Left lung (tissue), 10 donors: Measurements from ENCODE around the gene UNC93A. TPM values are rescaled to one million over a fixed set of nuclear protein-coding genes. Genes with fewer than 3 reads are reported as not detected.
"Not testable (repeated sequence)": the region's sequence is repeated elsewhere in the genome, so short reads cannot be mapped to it uniquely, and the experiment has no call there.

ENCODE experiments used
- ATAC-seq: fragments of 200-7000 bp; cut with Tn5 transposase; one replicate; pipeline ENCODE4 v1.9.1; 2020; ENCODE audit warnings: moderate library complexity
- DNase-seq, 4 donors: peaks; one replicate each; pipeline ENCODE4 v3.0.0-alpha.2; 2013 to 2020
- H3K27ac ChIP-seq, 2 donors: fragments of 200-600 bp; sonication (generic) in 1 of 2; one replicate each; pipeline versions ENCODE4 v1.5.0 to v1.8.0; 2020 to 2021
- H3K27me3 ChIP-seq, 2 donors: fragments of 200-600 bp; sonication (generic) in 1 of 2; one replicate each; pipeline versions ENCODE4 v1.5.0 to v1.8.0; 2020 to 2021
- H3K36me3 ChIP-seq, 2 donors: fragments of 200-600 bp; sonication (generic) in 1 of 2; one replicate each; pipeline versions ENCODE4 v1.5.0 to v1.8.0; 2020 to 2021
- H3K4me1 ChIP-seq, 2 donors: fragments of 200-600 bp; one replicate each; pipeline ENCODE4 v1.8.0; 2021
- H3K4me3 ChIP-seq, 2 donors: fragments of 200-600 bp; sonication (generic) in 1 of 2; one replicate each; pipeline versions ENCODE4 v1.5.0 to v1.8.0; 2020 to 2021; ENCODE audit warnings: mild to moderate bottlenecking in 1 of 2
- H3K9me3 ChIP-seq, 2 donors: fragments of 200-600 bp; sonication (generic) in 1 of 2; one replicate each; pipeline versions ENCODE4 v1.5.0 to v1.8.0; 2020 to 2021
- intact Hi-C, 2 donors: fragments of 100-400 bp; cut with DNase I; formaldehyde crosslinking; loops; one replicate each; pipeline versions ENCODE4 v1.11.2 to v1.14.2; 2022
- polyA plus RNA-seq, 6 donors: library from polyadenylated mRNA; unstranded; fragments of 120-200 nt; gene quantifications; one replicate each; pipeline ENCODE4 v1.2.1, GENCODE V29; 2013; ENCODE audit not compliant: insufficient read length in 6 of 6
- total RNA-seq, 2 donors: library from RNA; stranded (reverse); fragmentation: NEBNext Ultra II Directional; extraction: Animal tissue kit (Norgen Biotek cat#: 25700); gene quantifications; one replicate each; pipeline ENCODE4 v1.2.1, GENCODE V29; 2021
- TF ChIP-seq, protein P1 (sequence below), 2 donors: fragments of 200-600 bp; sonication (generic) in 1 of 2; IDR thresholded peaks; one replicate each; pipeline versions ENCODE4 v1.5.0 to v1.8.0; 2021; ENCODE audit warnings: antibody characterized with exemption in 2 of 2
- donor health status: DM: no; HTN: yes; CAD: no.
- donor health status: DM: no; HTN: no; CAD: no.

The UNC93A gene
- total and polyA plus RNA-seq, 8 donors: 0.21 TPM; not detected in 7

DNA sequence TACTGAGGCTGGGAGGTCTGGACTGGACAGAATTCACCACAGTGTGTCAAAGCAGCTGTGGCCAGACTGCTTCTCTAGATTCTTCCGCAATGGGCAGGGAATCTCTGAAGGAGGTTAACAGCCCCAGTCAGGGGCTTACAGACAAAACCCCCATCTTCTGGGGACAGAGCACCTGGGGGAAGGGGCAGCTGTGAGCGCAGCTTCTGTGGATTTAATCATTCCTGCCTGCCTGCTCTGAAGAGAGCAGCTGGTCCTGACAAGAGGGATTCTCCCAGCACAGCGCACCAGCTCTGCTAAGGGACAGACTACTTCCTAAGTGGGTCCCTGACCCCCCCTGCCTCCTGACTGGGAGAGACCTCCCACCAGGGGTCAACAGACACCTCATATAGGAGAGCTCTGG lies 32.5 kb upstream of the UNC93A start:
- H3K4me3 ChIP-seq: no peak overlapping the region
- no peaks in the 10 kb centered on the region for H3K4me1 ChIP-seq
- no peak overlapping the region for H3K27ac ChIP-seq
- peaks cover 0 to 15% of the 10 kb centered on the region in 2 donors for H3K9me3 ChIP-seq
- no peaks in the 10 kb centered on the region for H3K27me3 ChIP-seq
- no peak for ATAC-seq
- H3K36me3 ChIP-seq: no peaks in the 10 kb centered on the region
- no peak for DNase-seq
- intact Hi-C loops: no loop called here
- TF ChIP-seq, protein P1, sequence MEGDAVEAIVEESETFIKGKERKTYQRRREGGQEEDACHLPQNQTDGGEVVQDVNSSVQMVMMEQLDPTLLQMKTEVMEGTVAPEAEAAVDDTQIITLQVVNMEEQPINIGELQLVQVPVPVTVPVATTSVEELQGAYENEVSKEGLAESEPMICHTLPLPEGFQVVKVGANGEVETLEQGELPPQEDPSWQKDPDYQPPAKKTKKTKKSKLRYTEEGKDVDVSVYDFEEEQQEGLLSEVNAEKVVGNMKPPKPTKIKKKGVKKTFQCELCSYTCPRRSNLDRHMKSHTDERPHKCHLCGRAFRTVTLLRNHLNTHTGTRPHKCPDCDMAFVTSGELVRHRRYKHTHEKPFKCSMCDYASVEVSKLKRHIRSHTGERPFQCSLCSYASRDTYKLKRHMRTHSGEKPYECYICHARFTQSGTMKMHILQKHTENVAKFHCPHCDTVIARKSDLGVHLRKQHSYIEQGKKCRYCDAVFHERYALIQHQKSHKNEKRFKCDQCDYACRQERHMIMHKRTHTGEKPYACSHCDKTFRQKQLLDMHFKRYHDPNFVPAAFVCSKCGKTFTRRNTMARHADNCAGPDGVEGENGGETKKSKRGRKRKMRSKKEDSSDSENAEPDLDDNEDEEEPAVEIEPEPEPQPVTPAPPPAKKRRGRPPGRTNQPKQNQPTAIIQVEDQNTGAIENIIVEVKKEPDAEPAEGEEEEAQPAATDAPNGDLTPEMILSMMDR (IDR thresholded peaks at IDR 0.05): no peak

- H3K9me3 ChIP-seq, intact Hi-C loops, H3K27me3 ChIP-seq, H3K4me1 ChIP-seq, H3K27ac ChIP-seq, H3K4me3 ChIP-seq, H3K36me3 ChIP-seq: not testable (repeated sequence)
- ATAC-seq: peak; percentile 33
- peak in 1 of 4 donors; percentile 39 for DNase-seq
Measured at GRCh38 chr6:167266057-167266829, 24.9 kb upstream of the UNC93A start.

DNA sequence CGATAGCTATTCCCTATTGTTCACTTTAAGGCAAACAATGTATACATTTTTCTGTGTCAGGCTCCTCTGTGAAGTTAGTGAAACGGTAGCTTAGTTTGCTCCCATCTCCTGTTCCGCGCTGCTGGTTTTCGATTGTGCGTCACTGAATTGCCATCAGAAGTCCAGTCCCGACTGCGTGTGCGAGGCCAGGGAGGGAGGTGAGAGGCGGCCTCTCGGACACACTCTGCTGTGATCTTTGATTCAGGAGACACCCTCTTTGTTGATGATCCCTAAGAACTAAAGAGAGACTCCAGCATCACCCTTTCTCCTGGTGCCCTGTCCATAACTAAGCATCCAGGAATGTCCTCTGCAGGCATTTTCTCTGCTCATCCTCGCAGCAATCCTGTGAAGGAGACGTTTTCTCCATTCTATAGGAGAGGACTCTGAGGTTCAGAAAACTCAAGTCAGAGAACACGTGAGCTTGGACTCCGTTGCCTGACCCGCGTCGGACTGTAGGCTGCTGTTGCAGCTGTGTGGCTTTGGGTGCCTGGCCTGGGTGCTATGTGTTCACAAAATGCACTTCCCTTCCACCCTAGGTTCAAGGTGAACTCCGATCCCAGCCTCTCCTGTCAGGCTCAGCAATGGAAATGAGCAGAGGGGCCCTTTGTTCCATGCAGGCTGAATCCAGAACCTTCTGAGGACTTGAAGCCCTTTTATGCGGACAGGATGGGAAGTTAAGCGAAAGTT lies 24.1 kb upstream of the UNC93A start:
- H3K4me3 ChIP-seq: no peak overlapping the region
- H3K36me3 ChIP-seq: no peaks in the 10 kb centered on the region
- ATAC-seq (no peak), DNase-seq (no peak)
- H3K27me3 ChIP-seq: no peaks in the 10 kb centered on the region
- TF ChIP-seq, protein P1 (IDR thresholded peaks at IDR 0.05): no peak
- intact Hi-C loops: no loop called here
- no peak overlapping the region for H3K27ac ChIP-seq
- no peaks in the 10 kb centered on the region for H3K9me3 ChIP-seq
- no peaks in the 10 kb centered on the region for H3K4me1 ChIP-seq

DNA sequence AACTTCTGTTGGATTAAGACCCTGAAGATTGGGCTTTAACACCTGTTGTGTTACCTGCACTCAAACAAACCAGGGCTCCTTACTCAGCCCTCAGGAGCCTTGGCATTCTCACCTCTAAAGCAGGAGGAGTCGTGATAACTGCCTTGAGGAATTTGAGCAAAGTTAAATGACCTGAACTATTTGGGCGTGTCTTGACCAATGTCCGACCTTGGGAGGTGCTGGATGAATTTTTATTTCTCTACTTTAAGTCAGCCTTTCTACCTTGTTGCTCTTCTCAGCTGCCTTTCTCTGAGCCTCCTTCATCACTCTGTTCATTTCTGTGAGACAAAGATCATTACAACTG lies 23.6 kb upstream of the UNC93A start:
- H3K4me3 ChIP-seq, H3K27ac ChIP-seq, intact Hi-C loops, DNase-seq, H3K36me3 ChIP-seq, H3K9me3 ChIP-seq, H3K4me1 ChIP-seq, H3K27me3 ChIP-seq: not testable (repeated sequence)
- ATAC-seq: peak; percentile 19

DNA sequence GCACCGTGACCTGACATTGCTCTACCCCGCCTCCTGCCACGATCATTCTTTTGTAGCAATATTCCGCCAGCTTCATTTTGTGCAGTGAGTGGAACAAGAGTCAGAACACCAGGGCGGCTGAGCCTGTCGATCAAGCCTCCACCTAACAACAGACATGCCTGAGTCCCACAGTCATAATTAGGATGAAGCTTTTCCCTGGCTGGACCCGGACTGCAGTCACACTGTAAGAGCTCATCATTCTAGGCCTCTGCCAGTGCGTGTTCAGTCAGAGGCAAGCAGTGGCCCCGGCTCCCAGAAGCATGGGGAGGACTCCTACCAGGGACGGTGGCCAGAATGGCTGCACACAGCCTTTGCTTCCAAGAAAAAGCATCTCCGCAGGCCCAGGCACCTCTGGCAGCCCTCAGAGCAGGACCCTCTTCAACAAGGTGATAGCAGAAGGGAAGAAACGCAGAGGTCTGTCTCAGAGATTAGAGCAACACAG lies 23.2 kb upstream of the UNC93A start:
- intact Hi-C loops: no loop called here
- Histone ChIP-seq H3K4me3 (no peak overlapping the region), H3K9me3 (no peaks in the 10 kb centered on the region), H3K27me3 (no peaks in the 10 kb centered on the region), H3K36me3 (no peaks in the 10 kb centered on the region), H3K4me1 (no peaks in the 10 kb centered on the region), H3K27ac (no peak overlapping the region)
- DNase-seq (no peak), ATAC-seq (no peak)
- TF ChIP-seq, protein P1 (IDR thresholded peaks at IDR 0.05): no peak

DNA sequence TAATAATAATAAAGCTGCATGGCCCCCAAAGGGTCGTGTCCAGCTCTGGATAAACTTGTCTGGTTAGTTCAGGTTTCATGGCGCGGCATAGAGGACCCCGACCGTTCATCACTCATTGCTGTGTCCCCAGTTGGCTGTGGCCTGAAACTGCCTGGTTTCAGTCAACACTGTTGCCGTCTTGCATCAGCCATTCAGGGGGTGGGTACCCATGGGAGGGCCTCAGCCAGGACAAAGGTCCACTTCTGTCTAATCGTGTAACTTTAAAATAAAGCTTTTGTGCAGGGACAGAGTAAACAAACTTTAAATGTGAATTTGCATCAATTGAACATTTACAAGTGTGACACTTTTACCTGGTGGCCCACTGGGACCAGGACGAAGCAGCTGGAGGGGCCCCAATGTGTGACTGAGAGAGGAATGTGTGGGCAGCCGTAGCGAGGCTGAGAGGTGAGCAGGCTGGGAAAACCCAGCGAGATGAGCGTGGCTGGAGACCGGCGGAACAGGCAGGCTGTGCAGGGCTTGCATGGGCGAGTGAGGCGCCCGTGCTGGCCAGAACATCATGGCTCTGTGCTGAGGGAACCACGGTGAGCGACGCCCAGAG lies 22.3 kb upstream of the UNC93A start:
- intact Hi-C loops: no loop called here
- ATAC-seq (no peak), DNase-seq (no peak)
- no peak overlapping the region for H3K4me3 ChIP-seq
- no peaks in the 10 kb centered on the region for H3K9me3 ChIP-seq
- no peaks in the 10 kb centered on the region for H3K27me3 ChIP-seq
- H3K27ac ChIP-seq: no peak overlapping the region
- H3K4me1 ChIP-seq: no peaks in the 10 kb centered on the region
- H3K36me3 ChIP-seq: no peaks in the 10 kb centered on the region
- TF ChIP-seq, protein P1 (IDR thresholded peaks at IDR 0.05): no peak
